HEK293 (cell line): Measurements from ENCODE around the gene DXO.

Experiments used
- GFI1B ChIP-seq: fragments of 450-650 bp; formaldehyde crosslinking; IDR thresholded peaks from 2 replicates; pipeline ENCODE4 v1.5.1; 2016; ENCODE audit warnings: missing biosample characterization, missing genetic modification characterization
- SCRT2 ChIP-seq: fragments of 450-650 bp; formaldehyde crosslinking; IDR thresholded peaks from 2 replicates; pipeline ENCODE4 v1.5.1; 2016; ENCODE audit warnings: missing biosample characterization, missing genetic modification characterization
- ZNF2 ChIP-seq: fragments of 450-650 bp; formaldehyde crosslinking; IDR thresholded peaks from 2 replicates; pipeline ENCODE4 v1.5.1; 2016; ENCODE audit warnings: missing biosample characterization, missing genetic modification characterization
- ZNF223 ChIP-seq: fragments of 450-650 bp; formaldehyde crosslinking; IDR thresholded peaks from 2 replicates; pipeline ENCODE4 v1.5.1; 2016; ENCODE audit warnings: missing biosample characterization, missing genetic modification characterization
- ZNF239 ChIP-seq: fragments of 450-650 bp; formaldehyde crosslinking; IDR thresholded peaks from 2 replicates; pipeline ENCODE4 v1.5.1; 2016; ENCODE audit warnings: missing biosample characterization, missing genetic modification characterization
- ZNF350 ChIP-seq: fragments of 450-650 bp; formaldehyde crosslinking; IDR thresholded peaks from 2 replicates; pipeline ENCODE4 v1.5.0; 2017; ENCODE audit warnings: missing biosample characterization, mild to moderate bottlenecking, missing genetic modification characterization
- ZNF394 ChIP-seq: fragments of 450-650 bp; formaldehyde crosslinking; IDR thresholded peaks from 2 replicates; pipeline ENCODE4 v1.5.1; 2016; ENCODE audit warnings: missing biosample characterization, missing genetic modification characterization, mild to moderate bottlenecking, moderate library complexity, borderline replicate concordance
- ZNF423 ChIP-seq: fragments of 450-650 bp; formaldehyde crosslinking; IDR thresholded peaks from 2 replicates; pipeline ENCODE4 v1.5.1; 2016; ENCODE audit warnings: missing biosample characterization, missing genetic modification characterization
- ZNF426 ChIP-seq: fragments of 450-650 bp; formaldehyde crosslinking; IDR thresholded peaks from 2 replicates; pipeline ENCODE4 v1.5.1; 2017; ENCODE audit warnings: missing biosample characterization, missing genetic modification characterization, mild to moderate bottlenecking, inconsistent platforms, moderate library complexity
- ZNF544 ChIP-seq: fragments of 450-650 bp; formaldehyde crosslinking; IDR thresholded peaks from 2 replicates; pipeline ENCODE4 v1.5.0; 2017; ENCODE audit warnings: missing biosample characterization, missing genetic modification characterization
- ZNF555 ChIP-seq: fragments of 450-650 bp; formaldehyde crosslinking; conservative IDR thresholded peaks from 2 replicates; pipeline ENCODE4 v1.5.1; 2017; ENCODE audit warnings: missing biosample characterization, mild to moderate bottlenecking, missing genetic modification characterization, inconsistent platforms
- ZNF596 ChIP-seq: fragments of 450-650 bp; IDR thresholded peaks from 2 replicates; pipeline ENCODE4 v1.5.0; 2018; ENCODE audit warnings: missing biosample characterization, mild to moderate bottlenecking, missing genetic modification characterization, moderate library complexity
- ZNF626 ChIP-seq: fragments of 450-650 bp; sonication (Bioruptor Pico); formaldehyde crosslinking; IDR thresholded peaks from 2 replicates; pipeline ENCODE4 v1.5.1; 2018; ENCODE audit warnings: missing biosample characterization, missing genetic modification characterization, inconsistent platforms
- ZNF747 ChIP-seq: fragments of 450-650 bp; formaldehyde crosslinking; IDR thresholded peaks from 2 replicates; pipeline ENCODE4 v1.5.1; 2016; ENCODE audit warnings: missing biosample characterization, missing genetic modification characterization
- ZNF837 ChIP-seq: fragments of 450-650 bp; formaldehyde crosslinking; IDR thresholded peaks from 2 replicates; pipeline ENCODE4 v1.5.1; 2016; ENCODE audit warnings: missing biosample characterization, missing genetic modification characterization
- TF ChIP-seq, protein P1 (sequence below): fragments of 450-650 bp; formaldehyde crosslinking; IDR thresholded peaks from 2 replicates; pipeline ENCODE4 v1.5.1; 2016; ENCODE audit warnings: missing biosample characterization, missing genetic modification characterization
- TF ChIP-seq, protein P2 (sequence below): fragments of 450-650 bp; formaldehyde crosslinking; IDR thresholded peaks from 2 replicates; pipeline ENCODE4 v1.5.1; 2016; ENCODE audit warnings: missing biosample characterization, missing genetic modification characterization
- TF ChIP-seq, protein P3 (sequence below): sonication (generic); formaldehyde crosslinking; IDR thresholded peaks from 2 replicates; pipeline ENCODE4 v1.8.1; 2022; ENCODE audit warnings: mild to moderate bottlenecking, moderate library complexity, missing genetic modification reagents
- TF ChIP-seq, protein P4 (sequence below): fragments of 450-650 bp; formaldehyde crosslinking; IDR thresholded peaks from 2 replicates; pipeline ENCODE4 v1.5.1; 2016; ENCODE audit warnings: missing biosample characterization, missing genetic modification characterization
- TF ChIP-seq, protein P5 (sequence below): fragments of 450-650 bp; formaldehyde crosslinking; IDR thresholded peaks from 2 replicates; pipeline ENCODE4 v1.5.1; 2016; ENCODE audit warnings: missing biosample characterization, missing genetic modification characterization
- TF ChIP-seq, protein P6 (sequence below): fragments of 450-650 bp; formaldehyde crosslinking; IDR thresholded peaks from 2 replicates; pipeline ENCODE4 v1.5.1; 2016; ENCODE audit warnings: missing biosample characterization, missing genetic modification characterization
- TF ChIP-seq, protein P7 (sequence below): fragments of 450-650 bp; formaldehyde crosslinking; IDR thresholded peaks from 2 replicates; pipeline ENCODE4 v1.5.1; 2016; ENCODE audit warnings: missing biosample characterization, missing genetic modification characterization
- TF ChIP-seq, protein P8 (sequence below): fragments of 450-650 bp; formaldehyde crosslinking; IDR thresholded peaks from 2 replicates; pipeline ENCODE4 v1.5.1; 2017; ENCODE audit warnings: missing biosample characterization, missing genetic modification characterization

Gene DXO

DNA sequence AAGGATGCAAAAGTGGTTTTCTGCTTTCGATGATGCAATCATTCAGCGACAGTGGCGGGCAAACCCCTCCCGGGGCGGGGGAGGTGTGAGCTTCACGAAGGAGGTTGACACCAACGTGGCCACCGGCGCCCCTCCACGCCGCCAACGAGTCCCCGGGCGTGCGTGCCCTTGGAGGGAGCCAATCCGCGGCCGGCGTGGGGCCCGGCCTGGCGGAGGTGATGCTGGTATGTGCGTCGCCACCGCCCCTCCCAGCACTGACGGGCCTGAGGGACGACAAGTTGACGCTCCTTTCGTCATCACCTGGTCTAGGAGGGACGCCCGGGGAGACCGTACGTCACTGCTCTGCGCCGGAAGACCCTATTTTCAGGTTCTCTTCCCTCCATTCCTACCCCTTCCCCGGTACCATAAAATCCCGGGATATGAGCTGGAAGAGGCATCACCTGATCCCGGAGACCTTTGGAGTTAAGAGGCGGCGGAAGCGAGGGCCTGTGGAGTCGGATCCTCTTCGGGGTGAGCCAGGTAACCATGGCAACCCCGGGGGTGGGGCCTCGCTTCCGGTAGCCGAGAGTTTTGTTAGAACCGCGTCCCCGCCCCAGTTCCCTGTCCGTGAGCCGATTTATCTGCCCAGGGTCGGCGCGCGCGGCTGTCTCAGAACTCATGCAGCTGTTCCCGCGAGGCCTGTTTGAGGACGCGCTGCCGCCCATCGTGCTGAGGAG, at the start of gene DXO (continued):
- TF ChIP-seq, protein P1, sequence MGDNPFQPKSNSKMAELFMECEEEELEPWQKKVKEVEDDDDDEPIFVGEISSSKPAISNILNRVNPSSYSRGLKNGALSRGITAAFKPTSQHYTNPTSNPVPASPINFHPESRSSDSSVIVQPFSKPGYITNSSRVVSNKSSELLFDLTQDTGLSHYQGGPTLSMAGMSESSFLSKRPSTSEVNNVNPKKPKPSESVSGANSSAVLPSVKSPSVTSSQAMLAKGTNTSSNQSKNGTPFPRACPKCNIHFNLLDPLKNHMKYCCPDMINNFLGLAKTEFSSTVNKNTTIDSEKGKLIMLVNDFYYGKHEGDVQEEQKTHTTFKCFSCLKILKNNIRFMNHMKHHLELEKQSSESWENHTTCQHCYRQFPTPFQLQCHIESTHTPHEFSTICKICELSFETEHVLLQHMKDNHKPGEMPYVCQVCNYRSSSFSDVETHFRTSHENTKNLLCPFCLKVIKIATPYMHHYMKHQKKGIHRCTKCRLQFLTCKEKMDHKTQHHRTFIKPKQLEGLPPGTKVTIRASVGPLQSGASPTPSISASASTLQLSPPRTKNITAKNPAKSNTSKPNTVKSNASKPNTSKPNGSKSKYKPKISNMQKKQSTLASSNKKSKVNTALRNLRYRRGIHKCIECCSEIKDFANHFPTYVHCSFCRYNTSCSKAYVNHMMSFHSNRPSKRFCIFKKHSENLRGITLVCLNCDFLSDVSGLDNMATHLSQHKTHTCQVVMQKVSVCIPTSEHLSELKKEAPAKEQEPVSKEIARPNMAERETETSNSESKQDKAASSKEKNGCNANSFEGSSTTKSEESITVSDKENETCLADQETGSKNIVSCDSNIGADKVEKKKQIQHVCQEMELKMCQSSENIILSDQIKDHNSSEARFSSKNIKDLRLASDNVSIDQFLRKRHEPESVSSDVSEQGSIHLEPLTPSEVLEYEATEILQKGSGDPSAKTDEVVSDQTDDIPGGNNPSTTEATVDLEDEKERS (tag by site-specific recombination) = no peak; the same call in 1 of the 2 replicates
- TF ChIP-seq GFI1B (tag by site-specific recombination) = no peak
- TF ChIP-seq ZNF626 (tag by site-specific recombination) = no peak
- TF ChIP-seq ZNF747 (tag by site-specific recombination) = no peak
- TF ChIP-seq ZNF423 (tag by site-specific recombination) = peak; percentile 95
- TF ChIP-seq ZNF596 (tag by site-specific recombination) = no peak
- TF ChIP-seq, protein P2, sequence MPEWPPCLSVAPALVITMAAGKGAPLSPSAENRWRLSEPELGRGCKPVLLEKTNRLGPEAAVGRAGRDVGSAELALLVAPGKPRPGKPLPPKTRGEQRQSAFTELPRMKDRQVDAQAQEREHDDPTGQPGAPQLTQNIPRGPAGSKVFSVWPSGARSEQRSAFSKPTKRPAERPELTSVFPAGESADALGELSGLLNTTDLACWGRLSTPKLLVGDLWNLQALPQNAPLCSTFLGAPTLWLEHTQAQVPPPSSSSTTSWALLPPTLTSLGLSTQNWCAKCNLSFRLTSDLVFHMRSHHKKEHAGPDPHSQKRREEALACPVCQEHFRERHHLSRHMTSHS (tag by site-specific recombination) = no peak
- TF ChIP-seq, protein P3, sequence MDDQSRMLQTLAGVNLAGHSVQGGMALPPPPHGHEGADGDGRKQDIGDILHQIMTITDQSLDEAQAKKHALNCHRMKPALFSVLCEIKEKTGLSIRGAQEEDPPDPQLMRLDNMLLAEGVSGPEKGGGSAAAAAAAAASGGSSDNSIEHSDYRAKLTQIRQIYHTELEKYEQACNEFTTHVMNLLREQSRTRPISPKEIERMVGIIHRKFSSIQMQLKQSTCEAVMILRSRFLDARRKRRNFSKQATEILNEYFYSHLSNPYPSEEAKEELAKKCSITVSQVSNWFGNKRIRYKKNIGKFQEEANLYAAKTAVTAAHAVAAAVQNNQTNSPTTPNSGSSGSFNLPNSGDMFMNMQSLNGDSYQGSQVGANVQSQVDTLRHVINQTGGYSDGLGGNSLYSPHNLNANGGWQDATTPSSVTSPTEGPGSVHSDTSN (CRISPR knock-in tag) = no peak
- TF ChIP-seq, protein P4, sequence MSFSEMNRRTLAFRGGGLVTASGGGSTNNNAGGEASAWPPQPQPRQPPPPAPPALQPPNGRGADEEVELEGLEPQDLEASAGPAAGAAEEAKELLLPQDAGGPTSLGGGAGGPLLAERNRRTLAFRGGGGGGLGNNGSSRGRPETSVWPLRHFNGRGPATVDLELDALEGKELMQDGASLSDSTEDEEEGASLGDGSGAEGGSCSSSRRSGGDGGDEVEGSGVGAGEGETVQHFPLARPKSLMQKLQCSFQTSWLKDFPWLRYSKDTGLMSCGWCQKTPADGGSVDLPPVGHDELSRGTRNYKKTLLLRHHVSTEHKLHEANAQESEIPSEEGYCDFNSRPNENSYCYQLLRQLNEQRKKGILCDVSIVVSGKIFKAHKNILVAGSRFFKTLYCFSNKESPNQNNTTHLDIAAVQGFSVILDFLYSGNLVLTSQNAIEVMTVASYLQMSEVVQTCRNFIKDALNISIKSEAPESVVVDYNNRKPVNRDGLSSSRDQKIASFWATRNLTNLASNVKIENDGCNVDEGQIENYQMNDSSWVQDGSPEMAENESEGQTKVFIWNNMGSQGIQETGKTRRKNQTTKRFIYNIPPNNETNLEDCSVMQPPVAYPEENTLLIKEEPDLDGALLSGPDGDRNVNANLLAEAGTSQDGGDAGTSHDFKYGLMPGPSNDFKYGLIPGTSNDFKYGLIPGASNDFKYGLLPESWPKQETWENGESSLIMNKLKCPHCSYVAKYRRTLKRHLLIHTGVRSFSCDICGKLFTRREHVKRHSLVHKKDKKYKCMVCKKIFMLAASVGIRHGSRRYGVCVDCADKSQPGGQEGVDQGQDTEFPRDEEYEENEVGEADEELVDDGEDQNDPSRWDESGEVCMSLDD (tag by site-specific recombination) = peak; percentile 99
- no peak for TF ChIP-seq ZNF837 (tag by site-specific recombination)
- TF ChIP-seq, protein P5, sequence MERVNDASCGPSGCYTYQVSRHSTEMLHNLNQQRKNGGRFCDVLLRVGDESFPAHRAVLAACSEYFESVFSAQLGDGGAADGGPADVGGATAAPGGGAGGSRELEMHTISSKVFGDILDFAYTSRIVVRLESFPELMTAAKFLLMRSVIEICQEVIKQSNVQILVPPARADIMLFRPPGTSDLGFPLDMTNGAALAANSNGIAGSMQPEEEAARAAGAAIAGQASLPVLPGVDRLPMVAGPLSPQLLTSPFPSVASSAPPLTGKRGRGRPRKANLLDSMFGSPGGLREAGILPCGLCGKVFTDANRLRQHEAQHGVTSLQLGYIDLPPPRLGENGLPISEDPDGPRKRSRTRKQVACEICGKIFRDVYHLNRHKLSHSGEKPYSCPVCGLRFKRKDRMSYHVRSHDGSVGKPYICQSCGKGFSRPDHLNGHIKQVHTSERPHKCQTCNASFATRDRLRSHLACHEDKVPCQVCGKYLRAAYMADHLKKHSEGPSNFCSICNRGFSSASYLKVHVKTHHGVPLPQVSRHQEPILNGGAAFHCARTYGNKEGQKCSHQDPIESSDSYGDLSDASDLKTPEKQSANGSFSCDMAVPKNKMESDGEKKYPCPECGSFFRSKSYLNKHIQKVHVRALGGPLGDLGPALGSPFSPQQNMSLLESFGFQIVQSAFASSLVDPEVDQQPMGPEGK (tag by site-specific recombination) = peak; percentile 100
- TF ChIP-seq ZNF223 (tag by site-specific recombination) = no peak
- TF ChIP-seq, protein P6, sequence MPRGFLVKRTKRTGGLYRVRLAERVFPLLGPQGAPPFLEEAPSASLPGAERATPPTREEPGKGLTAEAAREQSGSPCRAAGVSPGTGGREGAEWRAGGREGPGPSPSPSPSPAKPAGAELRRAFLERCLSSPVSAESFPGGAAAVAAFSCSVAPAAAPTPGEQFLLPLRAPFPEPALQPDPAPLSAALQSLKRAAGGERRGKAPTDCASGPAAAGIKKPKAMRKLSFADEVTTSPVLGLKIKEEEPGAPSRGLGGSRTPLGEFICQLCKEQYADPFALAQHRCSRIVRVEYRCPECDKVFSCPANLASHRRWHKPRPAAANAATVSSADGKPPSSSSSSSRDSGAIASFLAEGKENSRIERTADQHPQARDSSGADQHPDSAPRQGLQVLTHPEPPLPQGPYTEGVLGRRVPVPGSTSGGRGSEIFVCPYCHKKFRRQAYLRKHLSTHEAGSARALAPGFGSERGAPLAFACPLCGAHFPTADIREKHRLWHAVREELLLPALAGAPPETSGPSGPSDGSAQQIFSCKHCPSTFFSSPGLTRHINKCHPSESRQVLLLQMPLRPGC (tag by site-specific recombination) = peak; percentile 94
- TF ChIP-seq, protein P7, sequence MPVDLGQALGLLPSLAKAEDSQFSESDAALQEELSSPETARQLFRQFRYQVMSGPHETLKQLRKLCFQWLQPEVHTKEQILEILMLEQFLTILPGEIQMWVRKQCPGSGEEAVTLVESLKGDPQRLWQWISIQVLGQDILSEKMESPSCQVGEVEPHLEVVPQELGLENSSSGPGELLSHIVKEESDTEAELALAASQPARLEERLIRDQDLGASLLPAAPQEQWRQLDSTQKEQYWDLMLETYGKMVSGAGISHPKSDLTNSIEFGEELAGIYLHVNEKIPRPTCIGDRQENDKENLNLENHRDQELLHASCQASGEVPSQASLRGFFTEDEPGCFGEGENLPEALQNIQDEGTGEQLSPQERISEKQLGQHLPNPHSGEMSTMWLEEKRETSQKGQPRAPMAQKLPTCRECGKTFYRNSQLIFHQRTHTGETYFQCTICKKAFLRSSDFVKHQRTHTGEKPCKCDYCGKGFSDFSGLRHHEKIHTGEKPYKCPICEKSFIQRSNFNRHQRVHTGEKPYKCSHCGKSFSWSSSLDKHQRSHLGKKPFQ (tag by site-specific recombination) = peak; percentile 94
- no peak for TF ChIP-seq ZNF350 (tag by site-specific recombination)
- no peak for TF ChIP-seq ZNF544 (tag by site-specific recombination)
- TF ChIP-seq ZNF555 (tag by site-specific recombination) = no peak
- no peak for TF ChIP-seq ZNF239 (tag by site-specific recombination)
- TF ChIP-seq, protein P8, sequence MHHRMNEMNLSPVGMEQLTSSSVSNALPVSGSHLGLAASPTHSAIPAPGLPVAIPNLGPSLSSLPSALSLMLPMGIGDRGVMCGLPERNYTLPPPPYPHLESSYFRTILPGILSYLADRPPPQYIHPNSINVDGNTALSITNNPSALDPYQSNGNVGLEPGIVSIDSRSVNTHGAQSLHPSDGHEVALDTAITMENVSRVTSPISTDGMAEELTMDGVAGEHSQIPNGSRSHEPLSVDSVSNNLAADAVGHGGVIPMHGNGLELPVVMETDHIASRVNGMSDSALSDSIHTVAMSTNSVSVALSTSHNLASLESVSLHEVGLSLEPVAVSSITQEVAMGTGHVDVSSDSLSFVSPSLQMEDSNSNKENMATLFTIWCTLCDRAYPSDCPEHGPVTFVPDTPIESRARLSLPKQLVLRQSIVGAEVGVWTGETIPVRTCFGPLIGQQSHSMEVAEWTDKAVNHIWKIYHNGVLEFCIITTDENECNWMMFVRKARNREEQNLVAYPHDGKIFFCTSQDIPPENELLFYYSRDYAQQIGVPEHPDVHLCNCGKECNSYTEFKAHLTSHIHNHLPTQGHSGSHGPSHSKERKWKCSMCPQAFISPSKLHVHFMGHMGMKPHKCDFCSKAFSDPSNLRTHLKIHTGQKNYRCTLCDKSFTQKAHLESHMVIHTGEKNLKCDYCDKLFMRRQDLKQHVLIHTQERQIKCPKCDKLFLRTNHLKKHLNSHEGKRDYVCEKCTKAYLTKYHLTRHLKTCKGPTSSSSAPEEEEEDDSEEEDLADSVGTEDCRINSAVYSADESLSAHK (tag by site-specific recombination) = peak; percentile 64; the same call in 1 of the 2 replicates
- peak; percentile 92; the same call in 1 of the 2 replicates for TF ChIP-seq ZNF2 (tag by site-specific recombination)
- peak; percentile 73 for TF ChIP-seq SCRT2 (tag by site-specific recombination)
- TF ChIP-seq ZNF394 (tag by site-specific recombination) = no peak
- TF ChIP-seq ZNF426 (tag by site-specific recombination) = no peak
